ENCODE measurements around the gene CUX1.

CUX1 gene

DNA sequence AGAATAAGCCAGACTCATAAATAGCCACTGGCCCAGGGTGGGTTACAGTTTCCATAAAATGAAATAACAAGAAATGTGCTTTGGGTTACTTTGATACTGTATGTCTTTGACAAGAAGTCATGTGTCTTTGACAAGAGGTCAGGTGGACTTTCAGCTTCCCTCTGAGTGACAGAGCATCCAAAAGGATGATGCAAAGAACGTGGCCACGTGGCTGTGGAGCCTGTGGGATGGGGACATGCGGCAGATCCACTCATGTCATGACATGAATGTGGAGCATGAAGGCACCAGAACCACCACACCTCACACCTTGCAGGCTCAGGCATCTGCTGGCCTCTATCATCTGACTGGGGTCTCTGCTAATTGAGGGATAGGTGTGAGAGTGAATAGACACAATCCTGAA, 37.1 kb upstream of the CUX1 start:
- TF ChIP-seq RARB (CRISPR knock-in tag; IDR thresholded peaks at IDR 0.05) (no peak), ZFP30 (CRISPR knock-in tag; IDR thresholded peaks at IDR 0.05) (no peak), BACH2 (CRISPR knock-in tag; IDR thresholded peaks at IDR 0.05; ENCODE audit: borderline replicate concordance) (no peak), ZNF8 (CRISPR knock-in tag; IDR thresholded peaks at IDR 0.05) (no peak), ZNF565 (CRISPR knock-in tag; conservative IDR thresholded peaks at IDR 0.05; ENCODE audit: low read depth) (no peak), GLIS3 (CRISPR knock-in tag; IDR thresholded peaks at IDR 0.05) (no peak), TCF4 (CRISPR knock-in tag; IDR thresholded peaks at IDR 0.05; ENCODE audit: borderline replicate concordance) (no peak), ZNF70 (CRISPR knock-in tag; IDR thresholded peaks at IDR 0.05) (no peak), POU6F1 (CRISPR knock-in tag; IDR thresholded peaks at IDR 0.05; ENCODE audit: borderline replicate concordance, low read depth) (no peak), TOX (CRISPR knock-in tag; IDR thresholded peaks at IDR 0.05; ENCODE audit: borderline replicate concordance) (no peak), ZFP3 (CRISPR knock-in tag; IDR thresholded peaks at IDR 0.05) (no peak), ISL1 (CRISPR knock-in tag; IDR thresholded peaks at IDR 0.05) (no peak), ARNTL (CRISPR knock-in tag; IDR thresholded peaks at IDR 0.05; ENCODE audit: borderline replicate concordance, low read depth) (no peak), SNAI2 (CRISPR knock-in tag; IDR thresholded peaks at IDR 0.05) (no peak), PATZ1 (CRISPR knock-in tag; IDR thresholded peaks at IDR 0.05; ENCODE audit: borderline replicate concordance) (no peak)
- TF ChIP-seq, protein P1, sequence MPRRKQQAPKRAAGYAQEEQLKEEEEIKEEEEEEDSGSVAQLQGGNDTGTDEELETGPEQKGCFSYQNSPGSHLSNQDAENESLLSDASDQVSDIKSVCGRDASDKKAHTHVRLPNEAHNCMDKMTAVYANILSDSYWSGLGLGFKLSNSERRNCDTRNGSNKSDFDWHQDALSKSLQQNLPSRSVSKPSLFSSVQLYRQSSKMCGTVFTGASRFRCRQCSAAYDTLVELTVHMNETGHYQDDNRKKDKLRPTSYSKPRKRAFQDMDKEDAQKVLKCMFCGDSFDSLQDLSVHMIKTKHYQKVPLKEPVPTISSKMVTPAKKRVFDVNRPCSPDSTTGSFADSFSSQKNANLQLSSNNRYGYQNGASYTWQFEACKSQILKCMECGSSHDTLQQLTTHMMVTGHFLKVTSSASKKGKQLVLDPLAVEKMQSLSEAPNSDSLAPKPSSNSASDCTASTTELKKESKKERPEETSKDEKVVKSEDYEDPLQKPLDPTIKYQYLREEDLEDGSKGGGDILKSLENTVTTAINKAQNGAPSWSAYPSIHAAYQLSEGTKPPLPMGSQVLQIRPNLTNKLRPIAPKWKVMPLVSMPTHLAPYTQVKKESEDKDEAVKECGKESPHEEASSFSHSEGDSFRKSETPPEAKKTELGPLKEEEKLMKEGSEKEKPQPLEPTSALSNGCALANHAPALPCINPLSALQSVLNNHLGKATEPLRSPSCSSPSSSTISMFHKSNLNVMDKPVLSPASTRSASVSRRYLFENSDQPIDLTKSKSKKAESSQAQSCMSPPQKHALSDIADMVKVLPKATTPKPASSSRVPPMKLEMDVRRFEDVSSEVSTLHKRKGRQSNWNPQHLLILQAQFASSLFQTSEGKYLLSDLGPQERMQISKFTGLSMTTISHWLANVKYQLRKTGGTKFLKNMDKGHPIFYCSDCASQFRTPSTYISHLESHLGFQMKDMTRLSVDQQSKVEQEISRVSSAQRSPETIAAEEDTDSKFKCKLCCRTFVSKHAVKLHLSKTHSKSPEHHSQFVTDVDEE (CRISPR knock-in tag; IDR thresholded peaks at IDR 0.05) = no peak
- TF ChIP-seq, protein P2, sequence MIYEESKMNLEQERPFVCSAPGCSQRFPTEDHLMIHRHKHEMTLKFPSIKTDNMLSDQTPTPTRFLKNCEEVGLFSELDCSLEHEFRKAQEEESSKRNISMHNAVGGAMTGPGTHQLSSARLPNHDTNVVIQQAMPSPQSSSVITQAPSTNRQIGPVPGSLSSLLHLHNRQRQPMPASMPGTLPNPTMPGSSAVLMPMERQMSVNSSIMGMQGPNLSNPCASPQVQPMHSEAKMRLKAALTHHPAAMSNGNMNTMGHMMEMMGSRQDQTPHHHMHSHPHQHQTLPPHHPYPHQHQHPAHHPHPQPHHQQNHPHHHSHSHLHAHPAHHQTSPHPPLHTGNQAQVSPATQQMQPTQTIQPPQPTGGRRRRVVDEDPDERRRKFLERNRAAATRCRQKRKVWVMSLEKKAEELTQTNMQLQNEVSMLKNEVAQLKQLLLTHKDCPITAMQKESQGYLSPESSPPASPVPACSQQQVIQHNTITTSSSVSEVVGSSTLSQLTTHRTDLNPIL (CRISPR knock-in tag; IDR thresholded peaks at IDR 0.05; ENCODE audit: low read depth) = no peak
- TF ChIP-seq, protein P3, sequence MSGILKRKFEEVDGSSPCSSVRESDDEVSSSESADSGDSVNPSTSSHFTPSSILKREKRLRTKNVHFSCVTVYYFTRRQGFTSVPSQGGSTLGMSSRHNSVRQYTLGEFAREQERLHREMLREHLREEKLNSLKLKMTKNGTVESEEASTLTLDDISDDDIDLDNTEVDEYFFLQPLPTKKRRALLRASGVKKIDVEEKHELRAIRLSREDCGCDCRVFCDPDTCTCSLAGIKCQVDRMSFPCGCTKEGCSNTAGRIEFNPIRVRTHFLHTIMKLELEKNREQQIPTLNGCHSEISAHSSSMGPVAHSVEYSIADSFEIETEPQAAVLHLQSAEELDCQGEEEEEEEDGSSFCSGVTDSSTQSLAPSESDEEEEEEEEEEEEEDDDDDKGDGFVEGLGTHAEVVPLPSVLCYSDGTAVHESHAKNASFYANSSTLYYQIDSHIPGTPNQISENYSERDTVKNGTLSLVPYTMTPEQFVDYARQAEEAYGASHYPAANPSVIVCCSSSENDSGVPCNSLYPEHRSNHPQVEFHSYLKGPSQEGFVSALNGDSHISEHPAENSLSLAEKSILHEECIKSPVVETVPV (CRISPR knock-in tag; IDR thresholded peaks at IDR 0.05) = no peak

GRCh38 chr7:101781439-101781838, 36.0 kb upstream of the CUX1 start:
- ATAC-seq = no peak
- TF ChIP-seq, protein P1 (CRISPR knock-in tag; IDR thresholded peaks at IDR 0.05) = no peak
- TF ChIP-seq PPARA (CRISPR knock-in tag; IDR thresholded peaks at IDR 0.05; ENCODE audit: borderline replicate concordance) = no peak
- no peak for TF ChIP-seq TOX (CRISPR knock-in tag; IDR thresholded peaks at IDR 0.05; ENCODE audit: borderline replicate concordance)
- TF ChIP-seq POU6F1 (CRISPR knock-in tag; IDR thresholded peaks at IDR 0.05; ENCODE audit: borderline replicate concordance, low read depth) = no peak
- no peak for TF ChIP-seq RARB (CRISPR knock-in tag; IDR thresholded peaks at IDR 0.05)
- TF ChIP-seq ZNF8 (CRISPR knock-in tag; IDR thresholded peaks at IDR 0.05) = no peak
- TF ChIP-seq ZFP3 (CRISPR knock-in tag; IDR thresholded peaks at IDR 0.05) = no peak
- TF ChIP-seq, protein P2 (CRISPR knock-in tag; IDR thresholded peaks at IDR 0.05; ENCODE audit: low read depth) = no peak
- TF ChIP-seq OSR1 (CRISPR knock-in tag; IDR thresholded peaks at IDR 0.05) = no peak
- no peak for TF ChIP-seq GLIS3 (CRISPR knock-in tag; IDR thresholded peaks at IDR 0.05)
- TF ChIP-seq PATZ1 (CRISPR knock-in tag; IDR thresholded peaks at IDR 0.05; ENCODE audit: borderline replicate concordance) = no peak
- no peak for TF ChIP-seq SNAI2 (CRISPR knock-in tag; IDR thresholded peaks at IDR 0.05)
- no peak for TF ChIP-seq ZFP30 (CRISPR knock-in tag; IDR thresholded peaks at IDR 0.05)
- no peak for TF ChIP-seq ESRRG (CRISPR knock-in tag; IDR thresholded peaks at IDR 0.05)
- no peak for TF ChIP-seq ZNF70 (CRISPR knock-in tag; IDR thresholded peaks at IDR 0.05)
- TF ChIP-seq ARNTL (CRISPR knock-in tag; IDR thresholded peaks at IDR 0.05; ENCODE audit: borderline replicate concordance, low read depth) = no peak

More for the DNA sequence above, 37.1 kb upstream of the CUX1 start:
- no peak for ATAC-seq

Data from SK-N-SH treated with all-trans-retinoic acid at 6 μM for 48 hours (cell line).